ENCODE data around the gene GPLD1.

GRCh38 chr6:24522228-24523176 is 33.1 kb upstream of the GPLD1 start:
- TF ChIP-seq GATA2 (IDR thresholded peaks at IDR 0.05; ENCODE audit: low read depth, low read length), result no peak
- no peak for TF ChIP-seq GATA3 (IDR thresholded peaks at IDR 0.05; ENCODE audit: low read depth, low read length)
